HG03103 (cell line): ENCODE data around the gene YY2.
"Not testable (repeated sequence)": the region's sequence is repeated elsewhere in the genome, so short reads cannot be mapped to it uniquely, and the experiment has no call there.

Source experiments
- ATAC-seq: cut with Tn5 transposase; IDR thresholded peaks from one replicate; pipeline ENCODE4 v1.9.1; 2021; ENCODE audit warnings: low read depth; ENCODE audit not compliant: unreplicated experiment

YY2 gene

DNA sequence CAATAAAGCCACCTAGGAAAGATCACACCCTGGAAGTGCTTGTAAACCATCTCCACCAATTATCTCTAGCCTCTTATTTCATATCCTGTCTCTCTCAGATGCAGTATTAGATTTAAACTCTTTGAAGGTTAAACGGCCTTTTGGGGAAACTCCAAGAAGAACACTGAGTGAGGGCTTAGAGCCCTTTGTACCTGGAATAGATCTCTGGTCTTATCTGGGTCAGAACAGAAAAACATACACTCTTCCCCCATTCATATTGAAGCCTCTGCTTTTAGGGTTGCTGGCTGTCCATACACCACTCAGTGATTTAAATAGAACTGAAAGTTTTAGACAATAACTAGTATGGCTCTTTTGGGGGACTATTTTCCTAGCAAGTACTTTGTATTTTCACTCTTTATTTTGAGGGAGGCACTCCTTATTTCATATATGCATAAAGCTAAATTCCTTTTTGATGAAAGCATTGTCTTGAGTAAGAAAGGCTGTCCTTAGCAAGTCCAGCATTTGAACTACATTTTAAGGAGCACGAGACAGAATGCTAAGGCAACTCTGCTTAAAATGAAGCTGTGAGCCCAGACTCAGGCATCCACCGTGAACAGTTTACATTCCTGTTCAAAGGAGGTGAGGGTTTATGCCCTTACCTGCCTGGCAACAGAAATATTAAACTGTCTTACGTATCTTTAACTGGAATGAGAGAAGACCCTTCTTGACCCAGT is 17.4 kb downstream of the YY2 start:
- no peak for ATAC-seq

DNA sequence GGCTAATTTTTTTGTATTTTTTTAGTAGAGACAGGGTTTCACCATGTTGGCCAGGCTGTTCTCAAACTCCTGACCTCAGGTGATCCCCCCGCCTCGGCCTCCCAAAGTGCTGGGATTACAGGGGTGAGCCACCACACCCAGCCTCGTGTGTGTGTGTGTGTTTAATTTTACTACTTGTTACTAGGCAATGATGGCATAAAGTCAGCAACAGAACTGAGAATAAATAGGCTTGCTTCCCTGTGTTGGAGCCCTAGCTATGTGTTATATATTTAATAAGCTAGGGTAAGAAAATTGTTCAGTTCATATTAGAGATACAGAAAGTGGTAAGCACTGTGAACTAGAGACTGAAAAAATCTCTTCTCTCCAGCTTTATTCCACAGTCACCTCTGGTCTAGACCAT is 18.4 kb downstream of the YY2 start:
- not testable (repeated sequence) for ATAC-seq

DNA sequence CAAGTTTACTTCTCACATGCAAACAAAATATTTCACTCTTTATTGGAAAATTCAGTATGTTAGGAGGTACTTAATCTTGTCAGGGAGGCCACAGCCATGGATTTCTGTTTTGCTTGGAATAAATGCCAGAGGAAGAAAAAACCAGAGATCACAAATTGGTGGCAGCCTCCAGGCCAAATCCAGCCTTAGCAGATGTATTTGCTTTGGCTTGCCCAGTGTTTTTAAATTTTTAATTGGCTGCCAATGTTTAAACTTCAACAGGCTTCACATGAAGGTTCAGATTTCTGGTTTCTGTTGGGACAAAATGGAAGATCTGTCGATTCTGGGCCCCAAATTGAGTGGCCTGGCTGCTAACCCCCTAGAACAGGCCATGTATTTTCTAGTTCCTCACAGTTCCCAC is 19.2 kb downstream of the YY2 start:
- no peak for ATAC-seq

DNA sequence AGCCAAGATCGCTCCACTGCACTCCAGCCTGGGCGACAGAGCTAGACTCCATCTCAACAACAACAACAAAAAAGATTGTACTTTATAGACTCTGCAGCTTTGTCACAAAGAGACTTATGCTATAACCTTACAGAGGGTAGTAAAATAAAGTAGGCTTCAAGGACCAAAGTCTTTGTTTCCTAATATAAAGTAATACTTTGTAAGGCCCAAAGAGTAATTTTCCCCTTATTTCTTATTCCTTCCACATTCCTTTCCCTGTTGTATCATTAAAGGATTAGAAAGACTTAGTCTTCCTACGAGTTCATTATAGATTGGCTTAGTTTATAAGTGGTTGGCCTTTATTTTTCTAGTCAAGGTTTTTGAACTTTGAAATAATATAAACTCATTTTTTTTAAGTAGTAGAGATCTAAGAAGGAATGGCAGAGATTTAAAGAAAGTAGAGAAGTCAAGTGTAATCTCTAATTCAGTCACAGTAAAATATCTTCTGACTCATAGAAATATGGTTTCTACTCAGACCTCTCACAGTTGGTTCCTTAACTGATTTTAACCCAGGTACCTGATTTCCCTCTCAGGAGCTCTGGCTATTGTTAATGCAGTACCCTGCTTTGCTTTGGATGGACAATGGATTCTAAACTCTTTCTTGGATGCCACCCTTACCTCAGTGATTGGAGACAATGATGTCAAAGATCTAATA is 26.2 kb downstream of the YY2 start:
- ATAC-seq = no peak

DNA sequence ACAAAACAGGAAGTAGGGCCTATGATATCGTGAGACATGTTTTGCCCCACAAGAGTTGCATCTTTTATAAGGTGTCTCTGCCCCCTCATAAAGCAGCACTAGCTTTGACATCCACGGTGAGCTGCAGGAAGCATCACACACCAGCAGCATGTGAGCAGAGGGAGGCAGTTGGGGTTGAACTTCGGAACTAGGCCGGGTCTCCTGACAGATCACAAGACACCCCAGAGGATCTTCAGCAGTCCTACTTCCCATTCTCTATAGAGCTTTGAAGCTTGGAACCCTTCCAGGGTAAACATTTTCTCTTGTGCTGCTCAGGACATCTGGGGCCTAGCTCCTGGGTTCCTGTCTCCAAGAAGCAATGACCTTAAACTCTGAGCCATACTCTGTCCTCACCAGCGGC is 27.5 kb downstream of the YY2 start:
- ATAC-seq = no peak

DNA sequence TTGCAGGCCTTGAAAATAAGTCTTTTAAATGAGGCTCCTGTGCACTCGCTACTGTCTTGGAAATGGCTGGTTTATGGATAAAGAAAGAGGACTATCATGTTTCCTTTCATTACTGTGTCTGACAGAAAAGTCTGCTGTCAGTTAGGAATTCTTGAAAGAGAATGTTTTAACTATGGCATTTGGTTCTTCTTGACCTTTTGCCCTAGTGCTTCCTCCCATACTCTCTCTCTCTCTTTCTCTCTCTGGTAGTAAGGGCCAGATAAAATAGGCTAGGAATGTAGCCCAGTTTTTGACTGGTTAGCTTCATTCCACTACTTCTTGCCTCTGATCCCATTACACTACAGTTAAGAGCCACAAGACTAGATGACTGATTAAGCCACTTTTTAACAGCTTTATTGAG is 29.8 kb downstream of the YY2 start:
- ATAC-seq = no peak

DNA sequence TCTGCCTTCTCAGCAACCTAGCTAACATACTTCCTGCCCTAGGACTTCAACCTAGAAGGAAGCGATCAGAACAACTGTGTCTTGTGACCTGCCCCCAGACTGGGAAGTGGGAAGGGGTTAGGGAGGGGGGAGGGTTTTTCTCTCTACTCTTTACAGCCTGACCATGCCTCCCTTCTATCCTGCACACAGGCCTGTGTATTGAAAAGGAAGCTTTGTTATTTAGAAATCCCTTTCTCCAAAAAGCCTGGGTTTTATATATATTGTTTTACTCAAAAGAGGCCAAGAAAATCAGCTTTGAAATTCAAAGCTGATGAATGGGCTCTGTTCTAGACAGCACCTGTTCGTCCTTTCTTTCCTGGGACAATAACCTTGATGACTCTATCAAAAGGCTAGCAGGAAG is 49.5 kb downstream of the YY2 start:
- ATAC-seq = no peak

DNA sequence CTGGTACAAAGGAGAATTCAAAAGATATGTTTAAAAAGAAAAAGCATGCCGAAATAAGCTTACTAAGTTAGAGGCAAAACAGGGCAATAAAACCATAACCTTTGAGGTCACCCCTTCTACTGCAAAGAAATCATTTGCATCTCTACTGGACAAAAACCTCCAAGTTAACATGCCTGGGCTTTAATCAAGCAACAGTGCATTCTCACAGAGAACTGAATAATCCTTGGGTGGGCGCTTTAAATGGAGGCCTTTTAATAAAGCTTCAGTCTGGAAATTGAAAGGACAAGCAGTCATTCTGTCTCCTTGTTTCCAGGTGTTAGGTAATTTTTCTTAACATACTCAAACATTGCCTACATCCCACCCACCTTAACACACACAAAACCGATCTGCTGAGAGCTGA is 50.2 kb downstream of the YY2 start:
- no peak for ATAC-seq

DNA sequence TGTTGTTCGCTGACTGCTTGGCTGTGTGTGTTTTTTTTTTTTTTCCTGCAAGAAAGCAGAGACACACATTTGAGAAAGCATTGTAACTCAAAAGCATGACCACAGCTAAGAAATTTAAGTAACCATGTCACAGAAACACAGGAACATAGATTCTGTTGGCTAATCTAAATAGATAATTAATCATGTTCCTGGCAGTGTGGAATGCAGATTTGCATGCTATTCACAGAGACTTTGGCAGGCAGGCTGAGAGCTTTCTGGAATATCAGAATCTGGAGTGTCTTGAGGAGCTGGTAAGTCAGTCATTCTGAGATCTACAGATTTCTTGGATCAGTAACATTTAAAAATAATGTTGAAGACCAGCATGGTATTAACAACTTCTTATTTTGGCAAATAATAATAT is 51.5 kb downstream of the YY2 start:
- no peak for ATAC-seq
